NCI-H526 (cell line): ENCODE measurements around the gene MYRF.

Experiments
- DNase-seq, 2 experiments: peaks; one replicate each; lab custom pipeline; 2025; lab: John Stamatoyannopoulos, UW

The MYRF gene

GRCh38 chr11:61817471-61818202, 65.2 kb downstream of the MYRF start:
- DNase-seq, result no peak

GRCh38 chr11:61820174-61820573, 67.7 kb downstream of the MYRF start:
- DNase-seq, result peak in 1 of 2 experiments; percentile 56

GRCh38 chr11:61826930-61827570, 74.6 kb downstream of the MYRF start:
- DNase-seq, result peak in 1 of 2 experiments; percentile 49

DNA sequence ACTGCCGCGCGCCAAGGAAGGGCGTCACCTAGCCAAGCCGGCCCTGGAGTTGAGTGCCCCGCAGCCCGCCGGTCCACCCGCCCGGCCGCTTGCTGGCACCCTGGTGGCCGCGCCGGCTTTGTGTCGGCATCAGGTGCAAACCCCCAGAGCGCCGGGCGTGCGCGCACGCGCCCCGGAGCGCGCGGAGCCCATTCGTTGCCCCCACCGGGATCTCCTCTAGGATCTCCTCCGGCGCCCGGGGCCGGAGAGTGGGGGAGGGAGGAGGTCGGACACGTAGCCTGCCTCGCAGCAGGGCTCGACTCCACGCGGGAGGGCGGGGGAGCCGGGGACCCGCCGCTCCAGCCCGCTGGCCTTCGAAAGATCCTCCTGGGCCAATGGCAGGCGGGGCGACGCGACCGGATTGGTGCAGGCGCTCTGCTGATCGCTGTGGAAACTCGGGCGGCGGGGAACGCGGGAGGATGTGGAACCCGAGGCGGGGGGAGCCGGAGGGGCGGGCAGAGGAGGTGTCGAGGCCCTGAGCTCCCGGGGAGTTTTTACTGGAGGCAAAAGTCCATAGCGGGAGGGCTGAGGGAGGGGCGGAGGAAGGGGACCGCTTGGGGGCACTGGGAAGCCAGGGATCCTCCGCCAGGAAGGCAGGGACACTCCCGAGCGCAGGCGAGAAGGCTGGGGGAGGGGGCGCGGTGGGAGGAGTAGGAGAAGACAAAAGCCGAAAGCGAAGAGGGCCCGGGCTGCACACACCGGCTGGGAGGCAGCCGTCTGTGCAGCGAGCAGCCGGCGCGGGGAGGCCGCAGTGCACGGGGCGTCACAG, 75.3 kb downstream of the MYRF start, which contains the start of gene FADS2:
Gene FADS2 (plus strand): TSS at position 730 of the 808 bp plus-strand sequence. CDS start 91 bp downstream, outside the sequence.
- peak; percentile 93 to 99 for DNase-seq

GRCh38 chr11:61828379-61828628, 75.9 kb downstream of the MYRF start:
- DNase-seq, result no peak

DNA sequence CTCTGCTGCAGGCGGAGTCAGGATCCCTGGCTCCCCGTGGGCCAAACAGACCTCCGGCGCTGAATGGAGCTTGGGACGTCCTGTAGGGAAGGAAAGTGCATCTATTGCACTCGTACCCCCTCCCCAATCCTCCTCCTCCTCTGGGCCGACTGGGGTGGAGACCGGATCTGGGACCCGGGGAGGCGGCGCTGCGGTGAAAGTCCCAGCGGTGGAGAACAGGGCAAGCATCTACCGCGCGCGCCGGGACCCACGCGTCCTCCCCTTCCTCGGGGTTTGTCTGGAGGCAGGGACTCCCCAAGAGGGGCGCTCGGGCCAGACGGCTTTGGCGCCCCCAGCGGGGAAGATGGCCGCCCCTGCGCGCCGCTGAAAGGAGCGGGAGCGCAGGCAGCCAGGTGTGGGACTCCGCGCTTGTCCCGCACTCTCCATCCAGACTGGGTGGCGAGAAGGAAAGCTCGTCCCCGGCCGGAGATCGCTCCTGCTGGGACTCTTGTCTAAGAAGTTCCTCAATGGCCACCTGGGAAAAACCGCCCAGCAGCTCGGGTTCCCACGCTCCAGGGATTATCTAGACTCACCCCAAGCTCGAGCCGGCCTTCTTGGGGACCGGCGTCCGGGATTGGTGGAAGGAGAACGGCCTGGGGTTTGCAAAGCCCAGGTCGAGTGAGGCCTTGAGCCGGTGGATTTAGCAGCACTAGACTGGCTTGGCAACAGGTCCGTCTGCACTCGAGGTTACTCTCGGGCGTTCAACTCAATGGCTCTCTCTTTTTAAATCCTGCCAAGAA, 76.4 kb downstream of the MYRF start:
- DNase-seq, result peak; percentile 43 to 87

GRCh38 chr11:61829806-61830205, 77.4 kb downstream of the MYRF start:
- DNase-seq, result no peak

- DNase-seq, result no peak
Measured at GRCh38 chr11:61830237-61831105, 78.0 kb downstream of the MYRF start.

DNA sequence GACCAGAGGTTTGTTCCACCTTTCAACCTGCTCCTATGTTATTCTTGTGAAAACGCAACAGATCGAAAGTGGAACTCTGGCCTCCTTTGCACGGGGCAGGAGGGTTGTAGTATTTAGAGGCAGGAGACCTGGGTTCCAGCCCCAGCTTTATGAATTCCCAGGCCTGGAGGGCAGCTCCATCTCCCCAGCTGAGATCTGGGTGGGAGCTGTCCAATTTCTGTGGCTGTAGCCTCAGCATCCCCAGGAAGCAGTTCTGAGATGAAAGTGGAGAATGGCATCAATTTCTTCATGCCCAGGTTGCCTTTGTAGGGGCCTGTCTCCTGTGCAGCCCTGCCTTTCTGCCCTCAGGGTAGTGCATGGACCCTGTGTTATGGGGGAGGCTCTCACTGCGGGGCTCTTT, 79.8 kb downstream of the MYRF start:
- DNase-seq, result no peak

GRCh38 chr11:61832754-61833153, 80.3 kb downstream of the MYRF start:
- DNase-seq, result peak; percentile 39 to 57

DNA sequence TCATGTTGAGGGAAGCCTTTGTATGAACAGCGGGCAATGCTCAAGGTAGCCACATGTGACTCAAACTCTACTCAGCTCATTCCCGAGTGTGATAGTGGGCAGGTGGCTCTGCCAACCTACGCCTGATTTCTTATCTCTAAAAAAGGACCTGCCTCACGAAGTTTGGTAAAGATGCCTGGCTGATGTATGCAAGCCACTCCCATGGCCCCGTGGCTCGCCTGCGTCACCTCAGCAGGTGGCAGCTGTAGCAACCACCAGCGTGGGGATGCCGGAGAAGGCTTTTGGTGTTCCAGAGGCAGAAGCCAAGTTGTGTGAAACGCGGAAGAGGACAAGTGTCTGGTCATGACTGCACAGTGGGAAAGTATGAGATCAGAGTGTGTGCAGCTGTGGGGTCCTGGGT, 81.0 kb downstream of the MYRF start:
- peak; percentile 20 to 73 for DNase-seq

DNA sequence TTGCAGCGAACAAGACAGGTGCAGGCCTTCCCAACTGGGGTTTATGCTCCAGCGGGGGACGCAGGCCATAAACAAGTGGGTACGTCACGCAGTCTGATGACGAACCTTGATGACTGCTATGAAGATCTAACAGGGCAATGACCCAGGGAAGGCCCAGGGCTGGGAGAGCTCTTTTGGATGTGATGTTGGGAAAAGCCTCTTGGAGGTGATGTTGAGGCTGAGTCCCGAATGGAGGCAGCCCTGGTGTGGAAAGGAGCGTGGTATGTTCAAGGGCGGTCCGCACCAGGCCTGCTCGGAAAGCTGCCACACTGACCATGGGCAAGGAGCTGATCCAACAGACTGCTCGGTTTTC, 81.5 kb downstream of the MYRF start:
- DNase-seq, result peak in 1 of 2 experiments; percentile 47

GRCh38 chr11:61834278-61835048, 82.0 kb downstream of the MYRF start:
- DNase-seq, result peak; percentile 79 to 91

GRCh38 chr11:61836193-61836592, 83.8 kb downstream of the MYRF start:
- DNase-seq, result no peak

GRCh38 chr11:61837411-61838005, 85.1 kb downstream of the MYRF start:
- DNase-seq, result no peak
